Measurements from ENCODE around the gene LYL1.

LYL1 gene

DNA sequence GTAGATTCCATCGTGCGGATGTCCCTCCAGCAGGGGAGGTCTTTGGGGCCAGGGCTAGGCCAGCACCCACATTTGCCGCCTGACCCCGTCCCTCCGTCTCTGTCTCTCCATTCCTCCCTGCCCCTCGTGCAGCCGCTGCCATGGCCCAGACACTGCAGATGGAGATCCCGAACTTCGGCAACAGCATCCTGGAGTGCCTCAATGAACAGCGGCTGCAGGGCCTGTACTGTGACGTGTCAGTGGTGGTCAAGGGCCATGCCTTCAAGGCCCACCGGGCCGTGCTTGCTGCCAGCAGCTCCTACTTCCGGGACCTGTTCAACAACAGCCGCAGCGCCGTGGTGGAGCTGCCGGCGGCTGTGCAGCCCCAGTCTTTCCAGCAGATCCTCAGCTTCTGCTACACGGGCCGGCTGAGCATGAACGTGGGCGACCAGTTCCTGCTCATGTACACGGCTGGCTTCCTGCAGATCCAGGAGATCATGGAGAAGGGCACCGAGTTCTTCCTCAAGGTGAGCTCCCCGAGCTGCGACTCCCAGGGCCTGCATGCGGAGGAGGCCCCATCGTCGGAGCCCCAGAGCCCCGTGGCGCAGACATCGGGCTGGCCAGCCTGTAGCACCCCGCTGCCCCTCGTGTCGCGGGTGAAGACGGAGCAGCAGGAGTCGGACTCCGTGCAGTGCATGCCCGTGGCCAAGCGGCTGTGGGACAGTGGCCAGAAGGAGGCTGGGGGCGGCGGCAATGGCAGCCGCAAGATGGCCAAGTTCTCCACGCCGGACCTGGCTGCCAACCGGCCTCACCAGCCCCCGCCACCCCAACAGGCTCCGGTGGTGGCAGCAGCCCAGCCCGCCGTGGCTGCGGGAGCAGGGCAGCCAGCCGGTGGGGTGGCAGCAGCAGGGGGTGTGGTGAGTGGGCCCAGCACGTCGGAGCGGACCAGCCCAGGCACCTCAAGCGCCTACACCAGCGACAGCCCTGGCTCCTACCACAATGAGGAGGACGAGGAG, 32.7 kb upstream of the LYL1 start:
- TF ChIP-seq, protein P1, sequence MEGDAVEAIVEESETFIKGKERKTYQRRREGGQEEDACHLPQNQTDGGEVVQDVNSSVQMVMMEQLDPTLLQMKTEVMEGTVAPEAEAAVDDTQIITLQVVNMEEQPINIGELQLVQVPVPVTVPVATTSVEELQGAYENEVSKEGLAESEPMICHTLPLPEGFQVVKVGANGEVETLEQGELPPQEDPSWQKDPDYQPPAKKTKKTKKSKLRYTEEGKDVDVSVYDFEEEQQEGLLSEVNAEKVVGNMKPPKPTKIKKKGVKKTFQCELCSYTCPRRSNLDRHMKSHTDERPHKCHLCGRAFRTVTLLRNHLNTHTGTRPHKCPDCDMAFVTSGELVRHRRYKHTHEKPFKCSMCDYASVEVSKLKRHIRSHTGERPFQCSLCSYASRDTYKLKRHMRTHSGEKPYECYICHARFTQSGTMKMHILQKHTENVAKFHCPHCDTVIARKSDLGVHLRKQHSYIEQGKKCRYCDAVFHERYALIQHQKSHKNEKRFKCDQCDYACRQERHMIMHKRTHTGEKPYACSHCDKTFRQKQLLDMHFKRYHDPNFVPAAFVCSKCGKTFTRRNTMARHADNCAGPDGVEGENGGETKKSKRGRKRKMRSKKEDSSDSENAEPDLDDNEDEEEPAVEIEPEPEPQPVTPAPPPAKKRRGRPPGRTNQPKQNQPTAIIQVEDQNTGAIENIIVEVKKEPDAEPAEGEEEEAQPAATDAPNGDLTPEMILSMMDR (IDR thresholded peaks at IDR 0.05; ENCODE audit: borderline replicate concordance, control extremely low read depth, extremely low read depth, insufficient read depth, missing control alignments), result no peak
- DNase-seq (ENCODE audit: low spot score), result no peak
- in situ Hi-C loops (cut with MboI; ENCODE audit: low sequenced_read_pairs, unreplicated experiment), result no loop called here

DNA sequence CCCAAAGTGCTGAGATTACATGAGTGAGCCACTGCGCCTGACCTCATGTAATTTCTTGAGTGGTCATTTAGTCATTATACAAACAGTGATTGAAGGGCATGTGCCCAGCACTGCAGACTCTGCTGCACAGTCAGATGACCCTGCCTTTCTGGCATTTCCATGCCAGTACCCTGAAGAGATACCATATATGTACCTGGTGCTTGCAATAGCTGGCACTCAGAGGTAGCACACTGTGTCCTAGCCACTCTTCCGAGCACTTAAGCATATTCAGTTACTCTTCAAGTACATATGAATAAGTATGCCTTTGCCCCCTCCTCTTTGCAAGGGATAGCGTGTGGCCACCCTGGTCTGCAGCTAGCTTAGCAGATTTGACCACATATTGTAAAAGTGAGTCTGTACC, 32.0 kb upstream of the LYL1 start:
- in situ Hi-C loops (cut with MboI; ENCODE audit: low sequenced_read_pairs, unreplicated experiment), result no loop called here
- TF ChIP-seq, protein P1 (IDR thresholded peaks at IDR 0.05; ENCODE audit: borderline replicate concordance, control extremely low read depth, extremely low read depth, insufficient read depth, missing control alignments), result no peak

DNA sequence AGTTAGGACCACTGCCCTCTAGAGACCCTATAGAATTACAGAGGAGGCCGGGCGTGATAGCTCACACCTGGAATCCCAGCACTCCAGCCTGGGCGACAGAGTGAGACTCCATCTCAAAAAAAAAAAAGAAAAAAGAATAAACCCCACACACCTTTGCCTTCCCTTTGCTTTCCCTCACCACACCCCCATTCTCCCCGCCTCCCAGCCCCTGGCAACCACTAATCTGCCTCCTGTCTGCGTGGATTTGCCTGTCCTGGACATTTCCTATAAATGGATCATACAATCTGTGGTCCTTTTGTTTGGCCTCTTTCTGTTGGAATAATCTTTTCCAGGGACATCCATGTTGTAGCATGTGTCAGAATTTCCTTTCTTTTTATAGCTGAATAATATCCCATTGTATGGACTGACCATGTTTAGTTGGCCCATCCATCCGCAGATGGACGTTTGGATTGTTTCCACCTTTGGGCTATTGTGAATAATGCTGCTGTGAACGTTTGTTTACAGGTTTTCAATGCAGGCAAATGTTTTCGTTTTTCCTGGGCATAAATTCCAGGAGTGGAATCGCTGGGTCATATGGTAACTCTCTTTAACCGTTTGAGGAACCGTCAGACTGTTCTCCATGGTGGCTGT, 30.7 kb upstream of the LYL1 start:
- in situ Hi-C loops (cut with MboI; ENCODE audit: low sequenced_read_pairs, unreplicated experiment), result no loop called here
- TF ChIP-seq, protein P1 (IDR thresholded peaks at IDR 0.05; ENCODE audit: borderline replicate concordance, control extremely low read depth, extremely low read depth, insufficient read depth, missing control alignments), result no peak
- no peak for DNase-seq (ENCODE audit: low spot score)

More for the DNA sequence above, 32.0 kb upstream of the LYL1 start:
- DNase-seq (ENCODE audit: low spot score), result no peak

DNA sequence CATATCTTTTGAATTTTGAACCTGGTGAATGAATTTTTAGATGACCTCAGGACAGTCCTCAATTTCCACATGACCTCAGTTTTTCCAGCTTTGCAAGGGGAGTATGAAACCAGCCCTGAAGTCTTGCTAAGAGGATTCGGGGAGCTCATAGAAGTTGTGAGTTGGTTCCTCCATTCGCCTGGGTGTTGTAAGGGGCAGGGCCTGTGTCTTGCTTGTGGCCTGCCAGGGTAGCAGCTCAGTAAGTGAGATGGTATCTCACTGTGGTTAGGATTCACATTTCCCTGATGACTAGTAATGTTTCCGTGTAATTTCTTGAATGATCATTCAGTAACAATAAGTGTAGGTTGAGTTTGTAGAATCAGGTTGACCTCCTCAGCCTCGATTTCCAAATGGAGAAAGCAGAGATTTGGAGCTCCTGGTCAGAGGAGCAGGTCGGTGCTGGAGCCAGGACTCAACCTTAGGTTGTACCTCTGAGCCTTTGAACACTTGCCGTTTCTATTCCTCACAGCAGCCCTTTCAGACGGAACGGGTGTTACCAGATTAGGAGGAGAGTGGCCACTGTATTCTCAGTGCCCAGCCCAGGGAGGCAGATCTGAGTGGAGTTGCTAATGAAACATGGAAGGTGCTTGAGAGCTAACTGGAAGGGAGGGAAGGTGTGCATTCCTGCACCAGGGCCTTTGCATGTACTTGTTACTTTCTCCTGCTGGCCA, 30.0 kb upstream of the LYL1 start:
- TF ChIP-seq, protein P1 (IDR thresholded peaks at IDR 0.05; ENCODE audit: borderline replicate concordance, control extremely low read depth, extremely low read depth, insufficient read depth, missing control alignments), result no peak
- in situ Hi-C loops (cut with MboI; ENCODE audit: low sequenced_read_pairs, unreplicated experiment), result no loop called here
- DNase-seq (ENCODE audit: low spot score), result no peak

DNA sequence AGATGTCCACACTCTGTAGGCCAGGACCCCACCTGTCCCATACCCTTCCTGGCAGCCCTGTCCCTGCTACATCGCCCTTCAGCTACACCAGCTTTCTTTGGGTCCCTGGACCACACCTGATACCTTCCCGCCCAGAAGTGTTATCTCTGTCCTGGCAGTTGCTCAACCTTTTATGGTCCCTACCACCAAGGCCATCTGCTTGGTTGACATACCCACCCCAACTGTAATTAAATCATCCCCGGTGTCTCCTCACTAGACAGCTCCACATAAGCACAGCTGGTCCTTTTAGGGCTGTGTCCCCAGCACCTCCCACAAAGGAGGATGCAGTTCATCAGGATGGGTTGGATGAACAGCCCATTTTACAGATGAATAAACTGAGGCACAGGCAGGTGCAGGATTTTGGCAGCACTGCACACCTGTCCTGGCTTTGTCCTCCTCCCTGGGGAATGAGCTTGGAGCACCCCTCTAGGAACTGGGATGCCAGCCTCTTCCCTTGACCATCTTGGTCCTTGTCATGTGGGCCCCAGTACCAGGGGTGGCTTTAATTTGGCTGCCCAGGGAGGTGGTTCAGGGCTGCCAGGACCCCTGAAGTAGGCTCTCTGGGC, 28.3 kb upstream of the LYL1 start:
- DNase-seq (ENCODE audit: low spot score), result no peak
- TF ChIP-seq, protein P1 (IDR thresholded peaks at IDR 0.05; ENCODE audit: borderline replicate concordance, control extremely low read depth, extremely low read depth, insufficient read depth, missing control alignments), result no peak
- in situ Hi-C loops (cut with MboI; ENCODE audit: low sequenced_read_pairs, unreplicated experiment), result no loop called here

DNA sequence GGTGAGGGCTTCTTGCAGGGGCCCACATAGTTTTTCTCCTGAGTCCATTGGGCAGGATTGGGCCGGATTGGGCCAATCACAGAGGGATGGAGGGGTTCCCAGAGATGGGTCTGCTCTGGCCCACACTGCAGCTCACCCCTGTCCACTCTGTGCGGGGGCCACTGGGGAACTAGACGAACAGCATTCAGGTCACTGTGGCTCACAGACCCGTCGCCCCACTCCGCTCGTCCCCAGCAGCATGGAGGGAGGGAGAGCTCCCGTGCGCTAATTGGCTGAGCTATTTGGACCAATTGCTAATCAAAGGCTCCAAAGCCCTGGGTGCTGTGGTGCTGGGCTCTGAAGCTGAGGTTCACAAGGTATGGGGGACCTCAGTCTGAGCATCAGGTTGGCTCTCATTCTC, 26.7 kb upstream of the LYL1 start:
- in situ Hi-C loops (cut with MboI; ENCODE audit: low sequenced_read_pairs, unreplicated experiment), result no loop called here
- no peak for DNase-seq (ENCODE audit: low spot score)
- TF ChIP-seq, protein P1 (IDR thresholded peaks at IDR 0.05; ENCODE audit: borderline replicate concordance, control extremely low read depth, extremely low read depth, insufficient read depth, missing control alignments), result no peak
